Ishikawa (cell line): ENCODE measurements around the gene KCNMB2.

ENCODE experiments used
- CEBPB ChIP-seq: IDR thresholded peaks from 2 replicates; pipeline ENCODE4 v1.6.1; 2012
- CREB1 ChIP-seq: IDR thresholded peaks from 2 replicates; pipeline ENCODE4 v1.6.1; 2012; ENCODE audit warnings: low read depth
- EGR1 ChIP-seq: IDR thresholded peaks from 2 replicates; pipeline ENCODE4 v1.6.1; 2012
- EP300 ChIP-seq: IDR thresholded peaks from 2 replicates; pipeline ENCODE4 v1.6.1; 2012; ENCODE audit warnings: borderline replicate concordance
- FOXM1 ChIP-seq: IDR thresholded peaks from 2 replicates; pipeline ENCODE4 v1.6.1; 2012; ENCODE audit warnings: low read depth, borderline replicate concordance
- MAX ChIP-seq: IDR thresholded peaks from 2 replicates; pipeline ENCODE4 v1.6.1; 2012
- NFIC ChIP-seq: IDR thresholded peaks from 2 replicates; pipeline ENCODE4 v1.6.1; 2012
- RAD21 ChIP-seq: IDR thresholded peaks from 2 replicates; pipeline ENCODE4 v1.6.1; 2012; ENCODE audit warnings: low read depth
- REST ChIP-seq: IDR thresholded peaks from 2 replicates; pipeline ENCODE4 v1.6.1; 2012; ENCODE audit warnings: low read depth, mild to moderate bottlenecking
- TAF1 ChIP-seq: IDR thresholded peaks from 2 replicates; pipeline ENCODE4 v1.6.1; 2012; ENCODE audit warnings: low read depth, mild to moderate bottlenecking
- TCF12 ChIP-seq: IDR thresholded peaks from 2 replicates; pipeline ENCODE4 v1.6.1; 2012; ENCODE audit warnings: low read depth
- TEAD4 ChIP-seq: IDR thresholded peaks from 2 replicates; pipeline ENCODE4 v1.6.1; 2012
- USF1 ChIP-seq: IDR thresholded peaks from 2 replicates; pipeline ENCODE4 v1.6.1; 2012
- YY1 ChIP-seq: IDR thresholded peaks from 2 replicates; pipeline ENCODE4 v1.6.1; 2012; ENCODE audit warnings: low read depth
- ZBTB7A ChIP-seq: IDR thresholded peaks from 2 replicates; pipeline ENCODE4 v1.6.1; 2012; ENCODE audit warnings: low read depth

KCNMB2 gene

GRCh38 chr3:178538056-178538455 lies 1.8 kb downstream of the KCNMB2 start:
- TF ChIP-seq EP300 (no peak), USF1 (no peak), CEBPB (no peak), RAD21 (no peak), MAX (no peak), TCF12 (no peak), TAF1 (no peak), YY1 (no peak), REST (no peak), ZBTB7A (no peak), TEAD4 (no peak)

GRCh38 chr3:178540184-178540583 lies 3.9 kb downstream of the KCNMB2 start:
- TF ChIP-seq CEBPB (no peak), USF1 (no peak), NFIC (no peak), TCF12 (no peak)

- no peak for TF ChIP-seq FOXM1
- TF ChIP-seq USF1: no peak
- no peak for TF ChIP-seq NFIC
- TF ChIP-seq CREB1: no peak
- TF ChIP-seq TCF12: no peak
- no peak for TF ChIP-seq TAF1
- TF ChIP-seq CEBPB: no peak
- no peak for TF ChIP-seq REST
- TF ChIP-seq RAD21: no peak
- no peak for TF ChIP-seq EP300
- no peak for TF ChIP-seq EGR1
- TF ChIP-seq YY1: no peak
Observed at GRCh38 chr3:178545337-178545736, 9.1 kb downstream of the KCNMB2 start.

GRCh38 chr3:178546079-178546478 lies 9.8 kb downstream of the KCNMB2 start:
- TF ChIP-seq TEAD4 (no peak), MAX (no peak), NFIC (no peak), USF1 (no peak), EP300 (no peak), FOXM1 (no peak), YY1 (no peak), TCF12 (no peak), REST (no peak), TAF1 (no peak), ZBTB7A (no peak)
